Fibroblast of the aortic adventitia (primary cell): ENCODE results near the gene BCL11B. TPM values are rescaled to one million over a fixed set of nuclear protein-coding genes. Genes with fewer than 3 reads are reported as not detected.

Experiments used
- DNase-seq: peaks from one replicate; pipeline ENCODE4 v3.0.0-alpha.2; 2010; ENCODE audit warnings: low read depth
- H3K4me3 ChIP-seq: 2 replicates; pipeline ENCODE4 v1.5.1; 2011; ENCODE audit warnings: low read depth, mild to moderate bottlenecking, control low read depth, low read length, moderate library complexity
- total RNA-seq: library from RNA; depleted of rRNA; stranded (reverse); fragments of >200 nt; gene quantifications from 2 replicates; pipeline ENCODE4 v1.2.3, GENCODE V29; 2012; ENCODE audit warnings: low replicate concordance
- TF ChIP-seq, protein P1 (sequence below): IDR thresholded peaks from 2 replicates; pipeline ENCODE4 v1.5.1; 2011; ENCODE audit warnings: mild to moderate bottlenecking, low read length, control low read depth, inconsistent platforms; ENCODE audit not compliant: insufficient read depth

Gene BCL11B
- total RNA-seq, 1 donor = 0.09 TPM

DNA sequence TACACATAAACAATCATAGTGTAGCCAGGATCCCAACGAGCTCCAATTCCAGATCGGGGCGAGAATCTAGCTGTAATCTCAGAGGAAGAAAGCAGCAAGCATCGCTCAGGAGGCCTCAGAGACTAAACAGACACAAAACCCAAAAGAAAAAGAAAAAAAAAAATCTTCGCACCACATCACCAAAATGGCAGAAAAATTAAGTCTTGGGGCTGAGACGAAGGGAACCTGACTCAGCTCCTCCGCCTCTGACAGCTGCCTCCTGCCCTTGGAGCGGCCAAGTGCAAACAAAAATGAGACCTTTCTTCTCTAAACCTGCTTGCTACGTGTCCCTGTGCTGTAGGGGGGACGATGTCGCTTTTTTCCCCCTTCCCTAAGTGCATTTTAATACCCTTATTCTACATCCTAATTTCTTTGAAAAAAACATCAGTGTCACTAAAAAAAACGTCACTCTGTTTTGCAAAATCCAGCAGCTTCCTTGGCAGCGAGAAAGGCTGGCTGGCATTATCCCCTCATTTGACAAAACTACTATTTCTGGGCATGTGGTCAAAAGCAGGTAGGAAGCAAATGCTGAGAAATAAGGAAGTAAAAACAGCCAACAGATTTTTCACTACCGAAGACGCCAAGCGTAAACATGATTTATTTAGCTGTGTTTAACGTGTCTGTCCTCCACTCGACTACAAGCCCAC lies 30.5 kb downstream of the BCL11B start:
- no peak for DNase-seq
- no peak overlapping the region for H3K4me3 ChIP-seq
- TF ChIP-seq, protein P1, sequence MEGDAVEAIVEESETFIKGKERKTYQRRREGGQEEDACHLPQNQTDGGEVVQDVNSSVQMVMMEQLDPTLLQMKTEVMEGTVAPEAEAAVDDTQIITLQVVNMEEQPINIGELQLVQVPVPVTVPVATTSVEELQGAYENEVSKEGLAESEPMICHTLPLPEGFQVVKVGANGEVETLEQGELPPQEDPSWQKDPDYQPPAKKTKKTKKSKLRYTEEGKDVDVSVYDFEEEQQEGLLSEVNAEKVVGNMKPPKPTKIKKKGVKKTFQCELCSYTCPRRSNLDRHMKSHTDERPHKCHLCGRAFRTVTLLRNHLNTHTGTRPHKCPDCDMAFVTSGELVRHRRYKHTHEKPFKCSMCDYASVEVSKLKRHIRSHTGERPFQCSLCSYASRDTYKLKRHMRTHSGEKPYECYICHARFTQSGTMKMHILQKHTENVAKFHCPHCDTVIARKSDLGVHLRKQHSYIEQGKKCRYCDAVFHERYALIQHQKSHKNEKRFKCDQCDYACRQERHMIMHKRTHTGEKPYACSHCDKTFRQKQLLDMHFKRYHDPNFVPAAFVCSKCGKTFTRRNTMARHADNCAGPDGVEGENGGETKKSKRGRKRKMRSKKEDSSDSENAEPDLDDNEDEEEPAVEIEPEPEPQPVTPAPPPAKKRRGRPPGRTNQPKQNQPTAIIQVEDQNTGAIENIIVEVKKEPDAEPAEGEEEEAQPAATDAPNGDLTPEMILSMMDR = no peak

DNA sequence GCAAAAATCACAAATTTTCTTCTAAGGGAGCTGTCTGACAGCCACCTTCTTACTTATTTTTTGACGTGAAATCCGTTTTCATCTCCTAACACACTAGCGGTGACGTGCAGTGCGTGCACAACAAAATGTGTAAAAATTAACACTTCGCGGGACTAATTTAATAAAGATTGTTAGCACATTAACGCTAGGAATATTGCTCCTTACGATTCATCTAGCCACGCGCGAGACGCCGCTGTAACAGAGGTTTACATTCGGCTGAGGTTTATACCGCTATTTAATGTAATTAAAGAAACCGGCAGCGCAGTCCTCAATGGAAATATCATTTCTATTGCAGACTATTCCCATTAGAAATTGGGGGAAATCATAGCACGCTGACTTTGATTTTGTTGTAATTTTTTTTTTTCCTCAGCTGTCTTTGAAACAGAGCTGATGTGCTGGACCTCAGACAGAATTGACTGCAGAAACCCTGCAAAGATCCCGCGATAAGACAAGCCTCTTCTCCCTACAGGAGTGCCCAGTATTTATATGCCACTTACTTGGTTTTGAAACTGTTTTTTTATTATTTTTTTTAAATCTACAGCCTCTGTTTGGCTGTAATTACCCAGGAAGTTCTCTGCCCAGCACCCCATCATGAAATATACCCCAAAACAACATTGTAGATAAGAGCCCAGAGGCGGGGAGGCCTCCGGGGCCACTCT lies 31.2 kb downstream of the BCL11B start:
- DNase-seq = no peak
- TF ChIP-seq, protein P1 = no peak
- no peak overlapping the region for H3K4me3 ChIP-seq

DNA sequence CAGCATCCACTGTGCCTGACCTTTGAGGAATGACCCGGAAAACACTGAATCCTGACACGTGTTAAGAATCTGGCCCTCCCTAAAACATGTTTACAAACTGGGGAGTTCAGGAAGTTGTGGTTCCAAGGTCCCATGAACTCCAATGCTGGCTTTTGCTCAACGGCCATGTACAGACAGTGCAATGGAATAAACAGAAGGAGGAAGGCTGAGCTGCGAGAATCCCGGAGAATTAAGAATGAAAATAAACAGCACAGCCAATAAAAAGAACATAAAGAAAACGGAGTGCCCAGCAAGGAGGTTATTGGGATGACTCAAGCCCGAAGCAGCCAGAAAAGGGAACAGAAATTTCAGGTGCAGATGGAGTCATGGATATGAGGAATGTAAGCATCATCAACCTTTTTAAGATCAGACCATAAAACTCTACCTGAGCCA lies 32.3 kb downstream of the BCL11B start:
- TF ChIP-seq, protein P1 = no peak
- H3K4me3 ChIP-seq = no peak overlapping the region
- no peak for DNase-seq

DNA sequence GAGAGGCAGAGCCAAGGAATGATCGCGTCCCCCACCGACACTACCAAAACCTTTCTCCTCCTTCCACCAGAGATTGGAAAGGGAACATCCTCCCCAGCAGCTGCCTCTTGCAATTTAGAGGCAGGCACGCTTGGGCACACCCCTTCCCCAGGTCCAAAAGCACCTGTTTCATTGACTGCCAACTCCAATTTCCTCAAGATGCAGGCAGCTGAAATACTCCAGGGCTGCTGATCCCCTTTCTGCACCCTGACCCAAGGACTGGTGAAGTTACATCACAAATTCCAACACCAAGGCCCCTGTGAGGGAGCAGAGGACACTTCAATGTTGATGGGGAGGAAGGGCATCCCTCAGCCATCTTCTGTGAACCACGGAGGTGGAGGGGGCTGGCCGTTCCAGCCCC lies 33.8 kb downstream of the BCL11B start:
- DNase-seq = no peak
- TF ChIP-seq, protein P1 = no peak
- no peak overlapping the region for H3K4me3 ChIP-seq

DNA sequence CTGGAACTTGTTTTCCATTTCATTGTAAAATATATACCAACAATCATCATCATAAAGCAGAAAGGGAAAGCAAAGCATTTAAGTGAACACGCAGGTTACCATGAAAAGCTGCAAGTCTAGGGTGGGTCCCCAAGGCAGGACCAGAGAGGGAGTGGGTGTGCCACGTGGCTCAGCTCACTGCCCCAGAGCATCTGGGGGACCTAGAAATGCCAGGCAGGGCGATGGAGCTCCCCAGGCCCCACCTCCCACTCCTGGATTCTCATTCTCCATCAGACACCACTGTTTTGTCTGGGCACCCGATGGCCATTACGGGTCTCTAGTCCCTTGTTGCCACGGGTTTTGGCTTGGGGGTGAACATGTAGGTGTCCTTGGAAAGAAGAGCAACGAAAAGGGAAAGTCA lies 34.7 kb downstream of the BCL11B start:
- no peak for DNase-seq
- TF ChIP-seq, protein P1 = no peak
- no peak overlapping the region for H3K4me3 ChIP-seq

DNA sequence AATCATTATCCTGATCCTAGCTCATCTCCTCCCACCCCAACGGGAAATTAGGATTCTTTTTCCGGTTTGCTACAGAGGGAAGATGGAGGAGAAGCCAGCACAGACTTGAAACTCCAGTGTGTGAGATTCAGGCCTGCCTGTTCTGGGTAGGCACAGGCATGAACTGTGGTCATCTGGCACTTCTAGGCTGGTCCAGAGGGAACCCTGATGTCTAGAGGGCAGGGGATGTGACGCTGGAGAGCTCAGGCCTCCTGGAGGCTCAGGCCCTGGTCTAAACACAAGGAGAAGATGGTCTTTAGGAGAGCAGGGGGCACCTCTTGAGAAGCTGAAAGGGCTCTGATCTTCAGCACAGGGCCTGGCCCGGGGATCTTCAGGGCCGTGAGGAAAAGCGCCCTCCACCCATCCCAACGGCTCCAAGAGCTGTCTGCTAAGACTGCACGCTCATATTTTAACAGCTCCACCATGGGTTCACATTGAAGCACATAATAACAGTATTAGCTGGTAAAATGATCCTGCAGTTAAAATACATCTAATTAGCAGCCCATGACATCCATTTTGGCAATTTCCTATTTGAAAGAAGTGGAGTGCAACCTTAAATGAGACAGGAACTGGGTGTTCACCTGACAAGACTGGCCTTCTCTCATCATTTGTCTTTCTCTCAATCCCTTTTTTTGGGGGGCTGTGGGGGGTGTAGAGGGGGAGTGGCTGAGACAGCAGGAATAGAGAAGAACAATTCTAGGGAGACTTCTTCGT lies 35.4 kb downstream of the BCL11B start:
- no peak for DNase-seq
- H3K4me3 ChIP-seq = no peak overlapping the region
- TF ChIP-seq, protein P1 = no peak
